ENCODE measurements around the gene PDE4B. TPM values are rescaled to one million over a fixed set of nuclear protein-coding genes. Genes with fewer than 3 reads are reported as not detected.
"Not testable (repeated sequence)": the region's sequence is repeated elsewhere in the genome, so short reads cannot be mapped to it uniquely, and the experiment has no call there.

Gene PDE4B
- total RNA-seq, 1 donor from 2014 or later, result 21.3 TPM

- Mint-ChIP-seq H3K27ac (no peak overlapping the region), H3K9me3 (no peaks in the 10 kb centered on the region), H3K4me3 (no peak overlapping the region), H3K36me3 (ENCODE audit: low read depth) (no peaks in the 10 kb centered on the region), H3K27me3 (ENCODE audit: insufficient read depth) (peaks cover 15% of the 10 kb centered on the region), H3K4me1 (ENCODE audit: low read depth) (no peaks in the 10 kb centered on the region)
- no peak for DNase-seq (ENCODE audit: low spot score)
- intact Hi-C loops (cut with micrococcal nuclease), result no loop called here
Observed at GRCh38 chr1:65997693-65998092, 205.0 kb downstream of the PDE4B start.

- Mint-ChIP-seq H3K27ac (no peak overlapping the region), H3K9me3 (no peaks in the 10 kb centered on the region), H3K4me1 (ENCODE audit: low read depth) (no peaks in the 10 kb centered on the region), H3K27me3 (ENCODE audit: insufficient read depth) (peaks cover 18% of the 10 kb centered on the region), H3K36me3 (ENCODE audit: low read depth) (no peaks in the 10 kb centered on the region), H3K4me3 (no peak overlapping the region)
- intact Hi-C loops (cut with micrococcal nuclease), result no loop called here
- DNase-seq (ENCODE audit: low spot score), result no peak
Observed at GRCh38 chr1:65998763-65999583, 206.3 kb downstream of the PDE4B start.

GRCh38 chr1:66000033-66000637 is 207.4 kb downstream of the PDE4B start:
- Mint-ChIP-seq H3K27me3 (ENCODE audit: insufficient read depth) (peaks cover 18% of the 10 kb centered on the region), H3K9me3 (no peaks in the 10 kb centered on the region), H3K27ac (no peak overlapping the region), H3K4me1 (ENCODE audit: low read depth) (no peaks in the 10 kb centered on the region), H3K4me3 (no peak overlapping the region), H3K36me3 (ENCODE audit: low read depth) (no peaks in the 10 kb centered on the region)
- intact Hi-C loops (cut with micrococcal nuclease), result no loop called here
- no peak for DNase-seq (ENCODE audit: low spot score)

- peaks cover 6% of the 10 kb centered on the region for H3K4me1 Mint-ChIP-seq (ENCODE audit: low read depth)
- no peaks in the 10 kb centered on the region for H3K9me3 Mint-ChIP-seq
- no peaks in the 10 kb centered on the region for H3K36me3 Mint-ChIP-seq (ENCODE audit: low read depth)
- no peak overlapping the region for H3K27ac Mint-ChIP-seq
- intact Hi-C loops (cut with micrococcal nuclease), result no loop called here
- no peak overlapping the region for H3K4me3 Mint-ChIP-seq
- peaks cover 15% of the 10 kb centered on the region for H3K27me3 Mint-ChIP-seq (ENCODE audit: insufficient read depth)
- no peak for DNase-seq (ENCODE audit: low spot score)
Observed at GRCh38 chr1:66003690-66004089, 211.0 kb downstream of the PDE4B start.

- H3K4me1 Mint-ChIP-seq (ENCODE audit: low read depth); intact Hi-C loops (cut with micrococcal nuclease); H3K9me3 Mint-ChIP-seq; DNase-seq (ENCODE audit: low spot score); H3K27ac Mint-ChIP-seq; H3K36me3 Mint-ChIP-seq (ENCODE audit: low read depth); H3K27me3 Mint-ChIP-seq (ENCODE audit: insufficient read depth); H3K4me3 Mint-ChIP-seq: not testable (repeated sequence)
Observed at GRCh38 chr1:66006534-66006933, 213.8 kb downstream of the PDE4B start.

- no peaks in the 10 kb centered on the region for H3K36me3 Mint-ChIP-seq (ENCODE audit: low read depth)
- H3K9me3 Mint-ChIP-seq, result no peaks in the 10 kb centered on the region
- intact Hi-C loops (cut with micrococcal nuclease), result no loop called here
- DNase-seq (ENCODE audit: low spot score), result no peak
- H3K4me1 Mint-ChIP-seq (ENCODE audit: low read depth), result peaks cover 12% of the 10 kb centered on the region
- H3K4me3 Mint-ChIP-seq, result no peak overlapping the region
- peaks cover 10% of the 10 kb centered on the region for H3K27me3 Mint-ChIP-seq (ENCODE audit: insufficient read depth)
- no peak overlapping the region for H3K27ac Mint-ChIP-seq
Observed at GRCh38 chr1:66012106-66012784, 219.6 kb downstream of the PDE4B start.

GRCh38 chr1:66013371-66013770 is 220.7 kb downstream of the PDE4B start:
- peaks cover 10% of the 10 kb centered on the region for H3K27me3 Mint-ChIP-seq (ENCODE audit: insufficient read depth)
- peaks cover 7% of the 10 kb centered on the region for H3K4me1 Mint-ChIP-seq (ENCODE audit: low read depth)
- H3K36me3 Mint-ChIP-seq (ENCODE audit: low read depth), result no peaks in the 10 kb centered on the region
- intact Hi-C loops (cut with micrococcal nuclease), result no loop called here
- no peak overlapping the region for H3K27ac Mint-ChIP-seq
- H3K9me3 Mint-ChIP-seq, result no peaks in the 10 kb centered on the region
- H3K4me3 Mint-ChIP-seq, result no peak overlapping the region
- DNase-seq (ENCODE audit: low spot score), result no peak

GRCh38 chr1:66022904-66023620 is 230.4 kb downstream of the PDE4B start:
- Mint-ChIP-seq H3K27ac (no peak overlapping the region), H3K9me3 (no peaks in the 10 kb centered on the region), H3K27me3 (ENCODE audit: insufficient read depth) (peaks cover 5% of the 10 kb centered on the region), H3K4me3 (no peak overlapping the region), H3K4me1 (ENCODE audit: low read depth) (no peaks in the 10 kb centered on the region), H3K36me3 (ENCODE audit: low read depth) (no peaks in the 10 kb centered on the region)
- intact Hi-C loops (cut with micrococcal nuclease), result no loop called here
- DNase-seq (ENCODE audit: low spot score), result no peak

- no peak overlapping the region for H3K27ac Mint-ChIP-seq
- peaks cover 6% of the 10 kb centered on the region for H3K9me3 Mint-ChIP-seq
- H3K4me3 Mint-ChIP-seq, result no peak overlapping the region
- no peak for DNase-seq (ENCODE audit: low spot score)
- peaks cover 5% of the 10 kb centered on the region for H3K27me3 Mint-ChIP-seq (ENCODE audit: insufficient read depth)
- intact Hi-C loops (cut with micrococcal nuclease), result no loop called here
- H3K4me1 Mint-ChIP-seq (ENCODE audit: low read depth), result no peaks in the 10 kb centered on the region
- no peaks in the 10 kb centered on the region for H3K36me3 Mint-ChIP-seq (ENCODE audit: low read depth)
Observed at GRCh38 chr1:66025188-66025587, 232.5 kb downstream of the PDE4B start.

- no peaks in the 10 kb centered on the region for H3K36me3 Mint-ChIP-seq (ENCODE audit: low read depth)
- intact Hi-C loops (cut with micrococcal nuclease), result no loop called here
- no peaks in the 10 kb centered on the region for H3K4me1 Mint-ChIP-seq (ENCODE audit: low read depth)
- no peak for DNase-seq (ENCODE audit: low spot score)
- H3K27me3 Mint-ChIP-seq (ENCODE audit: insufficient read depth), result peaks cover 5% of the 10 kb centered on the region
- H3K27ac Mint-ChIP-seq, result no peak overlapping the region
- peaks cover 11% of the 10 kb centered on the region for H3K9me3 Mint-ChIP-seq
- H3K4me3 Mint-ChIP-seq, result no peak overlapping the region
Observed at GRCh38 chr1:66028035-66028434, 235.3 kb downstream of the PDE4B start.

GRCh38 chr1:66033781-66034180 is 241.1 kb downstream of the PDE4B start:
- intact Hi-C loops (cut with micrococcal nuclease), result no loop called here
- no peaks in the 10 kb centered on the region for H3K4me1 Mint-ChIP-seq (ENCODE audit: low read depth)
- H3K27ac Mint-ChIP-seq, result no peak overlapping the region
- peaks cover 11% of the 10 kb centered on the region for H3K9me3 Mint-ChIP-seq
- DNase-seq (ENCODE audit: low spot score), result no peak
- H3K4me3 Mint-ChIP-seq, result no peak overlapping the region
- no peaks in the 10 kb centered on the region for H3K27me3 Mint-ChIP-seq (ENCODE audit: insufficient read depth)
- H3K36me3 Mint-ChIP-seq (ENCODE audit: low read depth), result no peaks in the 10 kb centered on the region

GRCh38 chr1:66035616-66036245 is 243.0 kb downstream of the PDE4B start:
- no peak for DNase-seq (ENCODE audit: low spot score)
- H3K9me3 Mint-ChIP-seq, result peaks cover under 1% of the 10 kb centered on the region
- intact Hi-C loops (cut with micrococcal nuclease), result no loop called here
- H3K27ac Mint-ChIP-seq, result no peak overlapping the region
- no peaks in the 10 kb centered on the region for H3K36me3 Mint-ChIP-seq (ENCODE audit: low read depth)
- H3K27me3 Mint-ChIP-seq (ENCODE audit: insufficient read depth), result peaks cover 8% of the 10 kb centered on the region
- no peak overlapping the region for H3K4me3 Mint-ChIP-seq
- no peaks in the 10 kb centered on the region for H3K4me1 Mint-ChIP-seq (ENCODE audit: low read depth)
